Type B pancreatic cell (in vitro differentiated cells): ENCODE data around the gene TMEM9. TPM values are rescaled to one million over a fixed set of nuclear protein-coding genes. Genes with fewer than 3 reads are reported as not detected.

ENCODE experiments used
- DNase-seq: peaks from one replicate; pipeline ENCODE4 v3.0.0; 2021; ENCODE audit warnings: mixed read lengths; ENCODE audit not compliant: unreplicated experiment; ENCODE audit errors: extremely low spot score
- H3K27ac Mint-ChIP-seq: 2 replicates; pipeline ENCODE4 v1.8.0; 2021; ENCODE audit warnings: mild to moderate bottlenecking, mixed read lengths
- H3K27me3 Mint-ChIP-seq: 2 replicates; pipeline ENCODE4 v1.8.0; 2021; ENCODE audit warnings: mixed read lengths
- H3K36me3 Mint-ChIP-seq: 2 replicates; pipeline ENCODE4 v1.8.0; 2021; ENCODE audit warnings: mixed read lengths
- H3K4me1 Mint-ChIP-seq: one replicate; pipeline ENCODE4 v1.8.0; 2021; ENCODE audit warnings: mixed read lengths; ENCODE audit not compliant: unreplicated experiment
- H3K4me3 Mint-ChIP-seq: 2 replicates; pipeline ENCODE4 v1.8.0; 2021; ENCODE audit warnings: mild to moderate bottlenecking, mixed read lengths
- H3K9me3 Mint-ChIP-seq: 2 replicates; pipeline ENCODE4 v1.8.0; 2021; ENCODE audit warnings: mixed read lengths
- CTCF ChIP-seq: fragments of 200-600 bp; sonication (generic); conservative IDR thresholded peaks from 2 replicates; pipeline ENCODE4 v1.5.0; 2021; ENCODE audit warnings: antibody characterized with exemption, mild to moderate bottlenecking
- total RNA-seq: library from RNA; stranded (reverse); gene quantifications from 2 replicates; pipeline ENCODE4 v1.2.1, GENCODE V29; 2021; ENCODE audit warnings: low replicate concordance

Gene TMEM9
- total RNA-seq, 1 donor from 2014 or later = 117 TPM

GRCh38 chr1:201125800-201126199 is 28.5 kb downstream of the TMEM9 start:
- H3K4me3 Mint-ChIP-seq = no peak overlapping the region
- peaks cover 20% of the 10 kb centered on the region for H3K4me1 Mint-ChIP-seq
- no peak overlapping the region for H3K27ac Mint-ChIP-seq
- no peaks in the 10 kb centered on the region for H3K36me3 Mint-ChIP-seq
- H3K27me3 Mint-ChIP-seq = peaks cover 32% of the 10 kb centered on the region
- no peak for DNase-seq
- TF ChIP-seq CTCF = no peak
- H3K9me3 Mint-ChIP-seq = no peaks in the 10 kb centered on the region

GRCh38 chr1:201125019-201125418 is 29.3 kb downstream of the TMEM9 start:
- no peaks in the 10 kb centered on the region for H3K9me3 Mint-ChIP-seq

GRCh38 chr1:201123866-201124265 is 30.4 kb downstream of the TMEM9 start:
- no peak for TF ChIP-seq CTCF
- Mint-ChIP-seq H3K4me1 (peaks cover 26% of the 10 kb centered on the region), H3K27me3 (peaks cover 32% of the 10 kb centered on the region), H3K4me3 (no peak overlapping the region), H3K36me3 (no peaks in the 10 kb centered on the region), H3K9me3 (no peaks in the 10 kb centered on the region), H3K27ac (no peak overlapping the region)
- DNase-seq = no peak

More at GRCh38 chr1:201125019-201125418, 29.3 kb downstream of the TMEM9 start:
- Mint-ChIP-seq H3K27me3 (peaks cover 32% of the 10 kb centered on the region), H3K27ac (no peak overlapping the region), H3K4me1 (peaks cover 21% of the 10 kb centered on the region), H3K4me3 (no peak overlapping the region), H3K36me3 (no peaks in the 10 kb centered on the region)
- TF ChIP-seq CTCF = no peak
- no peak for DNase-seq

- H3K27ac Mint-ChIP-seq = no peak overlapping the region
- no peaks in the 10 kb centered on the region for H3K36me3 Mint-ChIP-seq
- H3K4me3 Mint-ChIP-seq = no peak overlapping the region
- H3K27me3 Mint-ChIP-seq = peaks cover 37% of the 10 kb centered on the region
- no peak for DNase-seq
- H3K9me3 Mint-ChIP-seq = no peaks in the 10 kb centered on the region
- no peak for TF ChIP-seq CTCF
- H3K4me1 Mint-ChIP-seq = peaks cover 21% of the 10 kb centered on the region
Observed at GRCh38 chr1:201122321-201122957, 31.8 kb downstream of the TMEM9 start.

GRCh38 chr1:201119206-201120197 is 34.8 kb downstream of the TMEM9 start:
- no peaks in the 10 kb centered on the region for H3K36me3 Mint-ChIP-seq
- peaks cover 7% of the 10 kb centered on the region for H3K4me1 Mint-ChIP-seq
- no peak overlapping the region for H3K27ac Mint-ChIP-seq
- no peak overlapping the region for H3K4me3 Mint-ChIP-seq
- no peak for DNase-seq
- peak; percentile 84 for TF ChIP-seq CTCF
- H3K27me3 Mint-ChIP-seq = peaks cover 49% of the 10 kb centered on the region
- H3K9me3 Mint-ChIP-seq = no peaks in the 10 kb centered on the region
